Esophagus muscularis mucosa (tissue), 4 donors: Measurements from ENCODE around the gene ARSG.

Source experiments
- EP300 ChIP-seq: sonication (generic); formaldehyde crosslinking; IDR thresholded peaks from one replicate; pipeline ENCODE4 v1.6.1; 2017; ENCODE audit warnings: antibody characterized with exemption
- POLR2A ChIP-seq: fragments of 450-650 bp; IDR thresholded peaks from one replicate; pipeline ENCODE4 v1.6.1; 2017; ENCODE audit warnings: antibody characterized with exemption, moderate library complexity, mild to moderate bottlenecking, low read depth
- TF ChIP-seq, protein P1 (sequence below), 3 experiments: fragments of 200-600 bp in 2 of 3; fragments of 450-650 bp in 1 of 3; sonication (generic) in 2 of 3; IDR thresholded peaks; one replicate each; pipeline ENCODE4 v1.5.1; 2017 to 2019; ENCODE audit warnings: antibody characterized with exemption in 3 of 3, mild to moderate bottlenecking in 2 of 3, moderate library complexity in 1 of 3

- TF ChIP-seq EP300, result no peak
- no peak for TF ChIP-seq POLR2A
- TF ChIP-seq, protein P1, sequence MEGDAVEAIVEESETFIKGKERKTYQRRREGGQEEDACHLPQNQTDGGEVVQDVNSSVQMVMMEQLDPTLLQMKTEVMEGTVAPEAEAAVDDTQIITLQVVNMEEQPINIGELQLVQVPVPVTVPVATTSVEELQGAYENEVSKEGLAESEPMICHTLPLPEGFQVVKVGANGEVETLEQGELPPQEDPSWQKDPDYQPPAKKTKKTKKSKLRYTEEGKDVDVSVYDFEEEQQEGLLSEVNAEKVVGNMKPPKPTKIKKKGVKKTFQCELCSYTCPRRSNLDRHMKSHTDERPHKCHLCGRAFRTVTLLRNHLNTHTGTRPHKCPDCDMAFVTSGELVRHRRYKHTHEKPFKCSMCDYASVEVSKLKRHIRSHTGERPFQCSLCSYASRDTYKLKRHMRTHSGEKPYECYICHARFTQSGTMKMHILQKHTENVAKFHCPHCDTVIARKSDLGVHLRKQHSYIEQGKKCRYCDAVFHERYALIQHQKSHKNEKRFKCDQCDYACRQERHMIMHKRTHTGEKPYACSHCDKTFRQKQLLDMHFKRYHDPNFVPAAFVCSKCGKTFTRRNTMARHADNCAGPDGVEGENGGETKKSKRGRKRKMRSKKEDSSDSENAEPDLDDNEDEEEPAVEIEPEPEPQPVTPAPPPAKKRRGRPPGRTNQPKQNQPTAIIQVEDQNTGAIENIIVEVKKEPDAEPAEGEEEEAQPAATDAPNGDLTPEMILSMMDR (IDR thresholded peaks at IDR 0.05), result no peak
Observed at GRCh38 chr17:68307443-68307842, 16.1 kb downstream of the ARSG start.
